HG02884 (cell line): ENCODE results near the gene FAM120C.

Source experiments
- ATAC-seq: cut with Tn5 transposase; IDR thresholded peaks from one replicate; pipeline ENCODE4 v1.9.1; 2021; ENCODE audit warnings: mild to moderate bottlenecking, moderate library complexity; ENCODE audit not compliant: unreplicated experiment

FAM120C gene

GRCh38 chrX:54182864-54183613 is at the start of gene FAM120C:
TSS of gene FAM120C (minus strand) at chrX:54183254. CDS start at chrX:54183198, 56 bp downstream.
- ATAC-seq, result peak; percentile 36

- ATAC-seq, result no peak
Observed at GRCh38 chrX:54230435-54231148, 47.5 kb upstream of the FAM120C start.

GRCh38 chrX:54223581-54223980 is 40.5 kb upstream of the FAM120C start:
- no peak for ATAC-seq

- ATAC-seq, result no peak
Observed at GRCh38 chrX:54213603-54214002, 30.5 kb upstream of the FAM120C start.

GRCh38 chrX:54208531-54208930 is 25.5 kb upstream of the FAM120C start:
- no peak for ATAC-seq

GRCh38 chrX:54198262-54198661 is 15.2 kb upstream of the FAM120C start:
- ATAC-seq, result no peak

GRCh38 chrX:54194982-54195588 is 12.0 kb upstream of the FAM120C start:
- ATAC-seq, result no peak

GRCh38 chrX:54193085-54193821 is 10.2 kb upstream of the FAM120C start:
- no peak for ATAC-seq

GRCh38 chrX:54184474-54184873 is 1.4 kb upstream of the FAM120C start:
- no peak for ATAC-seq

GRCh38 chrX:54182194-54182863 is 725 bp downstream of the FAM120C start:
- ATAC-seq, result peak; percentile 56

GRCh38 chrX:54181202-54181953 is 1.7 kb downstream of the FAM120C start:
- ATAC-seq, result no peak

- no peak for ATAC-seq
Observed at GRCh38 chrX:54180403-54180802, 2.7 kb downstream of the FAM120C start.

- ATAC-seq, result peak; percentile 43
Observed at GRCh38 chrX:54178100-54178940, 4.7 kb downstream of the FAM120C start.

GRCh38 chrX:54177306-54177705 is 5.7 kb downstream of the FAM120C start:
- no peak for ATAC-seq

- no peak for ATAC-seq
Observed at GRCh38 chrX:54173791-54174190, 9.3 kb downstream of the FAM120C start.

- no peak for ATAC-seq
Observed at GRCh38 chrX:54172455-54172854, 10.6 kb downstream of the FAM120C start.

- no peak for ATAC-seq
Observed at GRCh38 chrX:54171527-54172250, 11.4 kb downstream of the FAM120C start.

GRCh38 chrX:54171091-54171490 is 12.0 kb downstream of the FAM120C start:
- no peak for ATAC-seq
